Stimulated activated CD4-positive, alpha-beta T cell treated with anti-CD3 and anti-CD28 coated beads, Interleukin-15, amount 100 ng/mL, for 1 hour (primary cell): ENCODE data around the gene BBX.
"Not testable (repeated sequence)": the region's sequence is repeated elsewhere in the genome, so short reads cannot be mapped to it uniquely, and the experiment has no call there.

Experiments used
- DNase-seq, 2 donors: peaks; one replicate each; pipeline ENCODE4 v3.0.0-alpha.2; 2020; ENCODE audit warnings: low read depth in 1 of 2, low spot score in 1 of 2

BBX gene

DNA sequence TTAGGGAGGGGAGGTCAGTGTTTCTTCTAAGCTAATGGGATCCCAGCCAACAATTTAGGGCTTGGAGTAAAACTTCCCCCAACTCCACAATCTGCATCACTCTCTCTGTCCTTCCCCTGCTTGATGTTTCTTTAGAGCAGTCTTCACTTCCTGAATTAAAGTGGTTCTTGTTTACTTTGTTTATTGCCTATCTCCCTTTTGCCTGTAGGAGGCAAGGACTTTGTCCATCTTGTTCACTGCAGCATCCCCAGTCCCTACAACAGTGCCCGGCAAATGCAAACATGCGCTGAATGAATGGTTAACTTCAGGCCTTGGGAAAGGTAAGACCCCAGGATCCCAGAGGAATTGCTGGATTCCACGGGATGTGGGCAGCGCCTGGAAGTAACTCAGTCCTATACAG, 312.2 kb downstream of the BBX start:
- DNase-seq, result not testable (repeated sequence)

DNA sequence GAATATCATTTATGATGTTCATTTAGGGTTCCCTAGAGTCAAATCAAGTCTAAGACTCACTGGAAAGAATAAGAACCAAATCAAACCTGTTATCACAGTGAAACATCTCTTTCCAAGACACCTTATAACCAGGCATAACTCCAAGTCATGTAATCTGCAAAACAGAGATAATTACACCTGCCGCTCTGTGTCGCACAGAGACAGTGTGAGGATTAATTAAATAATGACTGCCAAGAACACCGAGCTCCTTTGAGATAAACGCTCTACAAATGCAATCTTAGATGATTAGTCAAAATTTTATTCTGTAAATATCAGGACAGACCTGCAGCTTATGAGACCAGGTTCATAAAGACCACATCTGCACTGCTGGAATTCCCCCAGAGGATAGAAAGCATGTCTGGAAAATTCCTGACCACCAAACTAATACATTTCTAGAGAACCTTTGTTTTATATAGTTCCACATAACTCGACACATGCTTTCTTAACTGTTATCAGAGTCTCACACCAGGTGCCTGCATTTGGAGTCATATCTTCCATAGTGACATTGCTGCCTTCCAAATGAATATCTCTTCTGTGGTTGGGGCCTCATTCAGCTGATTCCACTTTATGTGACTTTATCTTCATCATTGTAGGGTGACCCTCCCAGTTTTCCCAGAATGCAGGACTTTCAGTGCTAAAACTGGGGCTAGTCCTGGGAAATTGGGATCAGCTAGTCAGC, 315.3 kb downstream of the BBX start:
- DNase-seq, result no peak

DNA sequence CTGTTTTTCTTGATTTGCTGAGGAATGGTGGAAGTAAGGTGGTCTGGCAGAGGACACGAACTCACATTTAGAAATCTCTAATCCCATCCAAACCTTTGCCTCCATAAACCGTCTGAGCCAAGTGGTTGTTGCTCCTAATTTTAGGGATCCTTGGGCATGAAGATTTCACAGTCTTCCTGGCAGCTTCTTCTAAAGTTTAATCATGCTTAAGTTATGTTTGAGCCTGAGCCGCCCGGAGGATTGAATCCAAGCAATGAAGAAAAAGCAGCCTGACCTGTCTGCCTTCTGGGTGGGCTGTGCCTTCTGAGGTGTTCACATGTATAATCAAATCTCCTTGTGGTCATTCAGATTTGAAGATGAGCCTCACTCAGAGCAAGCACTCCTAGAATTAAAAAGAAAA, 319.1 kb downstream of the BBX start:
- no peak for DNase-seq

DNA sequence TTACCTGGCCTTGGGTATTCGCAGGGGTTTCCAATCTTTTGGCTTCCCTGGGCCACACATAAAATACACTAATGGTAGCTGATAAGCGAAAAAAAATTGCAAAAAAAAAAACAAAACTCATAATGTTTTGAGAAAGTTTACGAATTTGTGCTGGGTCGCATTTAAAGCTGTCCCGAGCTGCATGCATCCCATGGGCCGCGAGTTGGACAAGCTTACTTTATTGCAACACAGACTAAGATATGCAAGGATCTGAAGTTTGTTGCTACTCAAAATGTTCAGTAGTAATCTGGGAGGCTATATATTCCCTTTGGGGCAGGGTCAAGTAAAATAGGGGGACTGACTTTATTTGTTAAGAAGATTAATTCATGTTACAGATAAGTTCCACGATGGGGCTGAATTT, 320.2 kb downstream of the BBX start:
- no peak for DNase-seq

DNA sequence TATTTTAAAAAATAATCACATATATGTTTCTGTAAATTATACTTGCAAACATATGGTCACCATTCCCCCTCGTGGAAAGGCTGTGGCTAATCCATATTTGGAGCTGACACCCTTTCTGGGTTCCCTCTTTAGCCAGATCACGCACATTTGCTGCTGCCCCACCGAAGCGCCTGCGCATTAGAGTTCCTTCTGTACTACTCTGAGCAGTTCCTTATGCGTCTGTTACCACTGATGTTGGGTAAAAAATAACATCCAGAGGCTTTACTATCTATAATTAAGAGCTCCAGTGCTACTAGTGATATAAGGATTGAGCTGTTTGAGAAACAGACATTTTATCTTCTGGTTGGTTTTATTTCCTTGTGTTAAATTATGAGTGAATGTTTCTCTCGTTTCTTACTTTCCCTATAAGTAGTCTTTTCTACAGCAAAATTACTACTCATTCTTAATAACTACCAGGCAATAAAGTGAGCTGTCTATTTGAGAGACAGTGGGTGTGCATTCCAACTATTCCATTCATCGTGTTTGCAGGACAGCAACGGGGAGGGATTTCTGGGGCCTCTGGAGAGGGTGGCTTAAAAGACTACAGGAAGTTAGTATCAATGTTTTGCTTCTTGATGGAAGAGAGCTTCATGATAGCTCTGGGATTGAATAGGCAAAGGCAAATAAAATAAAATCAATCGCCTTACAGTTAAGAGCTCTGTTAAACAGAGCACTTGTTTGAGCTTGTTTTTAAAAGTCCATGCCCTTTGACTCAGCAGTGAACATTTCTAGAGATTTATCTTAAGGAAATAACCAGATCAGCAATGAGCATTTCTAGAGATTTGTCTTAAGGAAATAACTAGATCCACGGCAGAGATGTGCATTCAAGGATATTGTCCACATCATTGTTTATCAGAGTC, 322.9 kb downstream of the BBX start:
- DNase-seq, result no peak

DNA sequence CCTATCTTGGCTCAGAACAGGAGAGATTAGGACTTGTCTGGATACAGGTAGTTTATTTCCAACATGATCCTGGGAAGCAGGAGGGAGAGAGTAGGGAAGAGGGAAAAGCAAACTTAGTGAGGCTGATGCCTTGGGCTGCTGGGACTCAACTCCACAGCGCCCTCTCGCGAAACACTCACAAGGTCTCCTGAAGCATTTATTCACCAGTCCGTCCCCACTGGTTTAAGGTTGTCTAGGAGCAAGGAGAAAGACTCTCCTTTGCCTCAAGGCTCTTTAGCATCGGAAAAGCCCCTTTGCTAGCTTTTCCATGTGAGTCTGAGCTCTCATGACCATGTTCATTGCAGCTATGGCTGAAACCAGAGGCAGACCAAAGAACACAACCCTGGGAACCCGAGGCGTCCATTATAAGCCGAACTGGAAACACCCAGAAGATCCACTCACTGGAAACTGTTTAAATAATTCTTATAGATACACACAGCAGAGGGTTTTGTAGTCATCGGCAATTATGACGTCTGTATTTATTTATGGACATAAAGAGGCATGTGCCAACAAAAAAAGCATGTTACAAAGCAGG, 323.6 kb downstream of the BBX start:
- DNase-seq, result peak in 1 of 2 donors; percentile 10

DNA sequence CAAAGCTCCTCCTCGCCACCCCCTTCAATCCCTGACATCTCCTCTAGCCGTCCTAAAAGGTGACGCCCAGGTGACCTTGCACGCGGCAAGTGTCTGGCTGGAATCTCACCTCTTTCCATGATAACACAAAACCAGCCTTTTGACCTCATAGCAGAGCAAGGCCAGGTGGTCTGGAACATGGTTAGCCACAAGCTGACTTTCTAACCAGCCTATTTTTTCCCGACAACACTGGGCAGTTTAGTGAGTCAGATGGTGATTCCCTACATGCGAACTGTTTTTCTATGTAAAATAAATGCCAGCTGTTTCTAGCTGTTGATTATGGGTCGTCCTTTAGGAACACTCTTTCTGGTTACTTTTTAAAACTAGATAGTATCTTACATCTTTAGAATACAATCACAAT, 325.0 kb downstream of the BBX start:
- DNase-seq, result no peak

DNA sequence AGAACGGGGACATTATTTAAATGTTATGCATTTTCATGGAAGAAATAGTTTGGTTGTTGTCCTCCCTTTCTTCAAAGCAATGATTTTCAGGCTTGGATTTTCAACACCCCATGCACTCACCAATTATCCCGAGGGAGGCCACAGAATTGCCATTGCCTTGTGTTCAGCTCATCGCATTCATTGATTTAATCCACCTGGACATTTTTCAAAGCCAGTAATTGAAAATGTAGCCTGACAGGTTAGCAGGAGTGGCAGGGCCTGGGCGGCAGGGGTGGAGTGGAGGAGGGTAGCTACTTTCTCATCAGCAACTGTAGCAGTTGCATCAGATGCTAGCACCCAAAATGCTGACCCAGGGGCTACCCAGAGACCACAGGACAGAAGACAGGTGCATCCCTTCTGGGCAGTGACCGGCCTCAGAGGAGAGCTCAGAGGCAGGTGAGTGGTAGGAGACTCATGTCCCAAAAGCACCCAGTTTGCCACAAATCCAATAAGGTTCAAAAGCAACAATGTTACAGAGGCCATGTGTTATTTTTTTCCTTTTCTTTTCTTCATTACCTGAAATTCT, 325.7 kb downstream of the BBX start:
- no peak for DNase-seq

DNA sequence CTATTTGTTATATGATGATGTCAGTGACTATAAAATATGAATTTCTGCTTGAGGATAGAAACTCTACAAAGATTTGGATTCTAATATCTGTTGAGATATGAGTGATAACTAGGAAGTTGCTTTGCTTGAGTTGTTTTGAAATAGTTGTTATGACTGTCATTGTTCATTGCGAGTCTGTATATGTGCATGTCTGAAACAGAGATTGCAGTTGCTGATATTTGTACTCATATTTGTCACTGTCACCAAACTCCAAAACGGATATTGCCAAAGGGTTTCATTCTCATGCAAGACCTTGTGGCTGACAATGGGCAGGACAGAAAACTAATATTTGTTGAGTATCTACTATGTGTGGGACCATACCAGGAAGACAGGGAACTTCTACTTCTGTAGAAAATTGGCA, 327.9 kb downstream of the BBX start:
- DNase-seq, result no peak

DNA sequence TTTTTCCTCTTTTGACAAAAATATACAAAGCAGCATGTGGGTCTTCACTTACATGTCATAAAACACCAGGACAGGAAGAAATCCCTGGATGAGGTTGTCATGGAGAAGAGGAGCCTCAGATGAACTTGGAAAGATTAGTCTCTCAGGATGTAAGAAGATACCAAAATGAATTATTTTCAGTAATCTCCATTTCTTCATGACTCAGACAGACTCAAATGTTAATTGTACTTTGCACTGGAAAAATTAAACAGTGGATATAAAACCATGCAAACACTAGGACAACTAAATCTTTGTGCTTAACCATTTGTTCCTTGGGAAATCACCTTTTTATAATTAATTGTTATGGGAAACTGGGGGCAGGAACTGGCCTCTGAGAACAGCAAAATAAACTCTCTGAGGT, 331.1 kb downstream of the BBX start:
- no peak for DNase-seq

DNA sequence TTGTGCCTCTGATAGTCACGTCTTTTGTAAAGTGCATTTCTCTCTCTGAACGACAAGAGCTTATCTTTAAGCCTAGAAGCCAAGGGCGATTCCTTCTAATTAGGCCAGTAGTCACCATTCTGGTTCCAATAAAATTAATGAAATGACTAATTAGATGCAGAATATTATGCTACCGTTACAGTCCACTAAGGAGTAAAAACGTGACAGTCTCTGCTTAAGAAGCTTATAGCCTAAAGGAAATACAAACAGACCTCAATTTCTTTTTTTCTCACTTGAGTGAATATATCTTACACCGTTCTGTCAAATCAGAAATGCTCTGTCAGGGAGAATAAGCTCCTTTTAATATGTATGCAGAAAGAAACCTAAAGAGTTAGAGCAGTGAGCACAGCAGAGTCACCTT, 332.0 kb downstream of the BBX start:
- no peak for DNase-seq

DNA sequence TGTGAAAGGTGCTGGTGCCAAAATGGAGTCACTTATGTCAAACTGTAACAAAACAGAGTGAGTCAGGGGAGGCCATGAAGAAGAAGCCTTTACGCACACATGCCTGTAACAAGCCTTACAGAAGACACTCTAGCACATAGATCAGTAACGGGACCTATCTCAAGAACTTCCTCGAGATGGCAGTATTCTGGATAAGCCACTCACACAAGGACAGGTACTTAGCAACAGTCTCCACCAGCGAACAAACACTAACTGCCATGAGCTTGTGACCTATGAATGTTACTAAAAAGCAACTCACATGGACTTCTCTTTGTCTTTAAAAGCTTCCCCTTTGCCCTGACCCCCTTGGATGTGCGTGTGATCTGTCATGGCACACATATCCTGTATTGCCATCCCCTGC, 332.9 kb downstream of the BBX start:
- DNase-seq, result no peak

DNA sequence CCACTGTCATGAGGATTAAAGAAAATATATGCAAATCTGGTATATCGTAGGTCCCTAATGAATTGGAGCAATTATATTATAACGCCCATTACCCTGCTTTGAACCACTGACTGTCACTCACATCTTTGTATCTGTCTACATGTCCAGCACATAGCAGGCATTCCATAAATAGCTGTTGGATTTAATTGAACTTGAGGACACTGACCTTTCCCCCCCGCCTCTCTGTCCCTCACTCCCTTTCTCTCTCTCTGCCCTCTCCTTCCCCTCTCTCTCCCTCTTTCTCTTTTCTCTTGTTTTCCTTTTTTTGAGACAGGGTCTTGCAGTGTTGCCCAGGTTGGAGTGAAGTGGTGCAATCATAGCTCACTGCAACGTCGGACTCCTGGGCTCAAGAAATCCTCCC, 335.1 kb downstream of the BBX start:
- DNase-seq, result no peak

DNA sequence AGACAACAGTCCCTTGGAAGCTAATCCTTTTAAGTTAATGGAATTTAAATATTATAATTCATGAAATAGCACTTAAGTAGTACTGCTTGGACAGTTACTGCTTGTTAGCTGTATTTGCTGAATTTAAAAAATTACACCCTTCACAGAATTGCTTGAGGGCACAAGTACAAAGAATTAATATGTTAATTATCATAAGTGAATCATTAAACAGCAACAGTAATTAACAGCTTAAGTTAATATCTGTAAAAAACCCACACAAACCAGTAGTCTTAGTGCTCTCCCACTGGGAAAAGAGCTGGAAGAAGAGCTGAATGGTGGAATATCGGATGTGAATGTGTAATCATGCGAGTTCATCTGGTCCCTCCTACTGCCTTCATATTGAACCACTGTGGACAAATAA, 336.1 kb downstream of the BBX start:
- DNase-seq, result no peak
